Tibial artery (tissue), 4 donors: ENCODE measurements around the gene TAS1R1.

Experiments used
- DNase-seq, 2 donors: peaks; one replicate each; pipeline ENCODE4 v3.0.0-alpha.2; 2019
- H3K27ac ChIP-seq, 2 donors: fragments of 200-600 bp; sonication (generic) in 1 of 2; 1 replicate in 1 of 2; 2 replicates in 1 of 2; pipeline ENCODE4 v1.5.1; 2018 to 2019; ENCODE audit warnings: mild to moderate bottlenecking in 1 of 2
- H3K27me3 ChIP-seq, 2 donors: fragments of 200-600 bp; sonication (generic) in 1 of 2; one replicate each; pipeline versions ENCODE4 v1.5.1 to v1.6.0; 2016 to 2019
- H3K36me3 ChIP-seq, 3 donors: fragments of 200-600 bp; sonication (generic) in 2 of 3; one replicate each; pipeline ENCODE4 v1.5.1; 2016 to 2019; ENCODE audit warnings: mild to moderate bottlenecking in 2 of 3
- H3K4me1 ChIP-seq, 4 donors: fragments of 200-600 bp; sonication (generic) in 2 of 4; 1 replicate in 3 of 4; 2 replicates in 1 of 4; pipeline ENCODE4 v1.5.1; 2016 to 2019
- H3K4me3 ChIP-seq, 2 donors: fragments of 200-600 bp; sonication (generic) in 1 of 2; 1 replicate in 1 of 2; 2 replicates in 1 of 2; pipeline ENCODE4 v1.5.1; 2018 to 2019; ENCODE audit warnings: mild to moderate bottlenecking in 2 of 2
- H3K9me3 ChIP-seq, 3 donors: fragments of 200-600 bp; sonication (generic) in 1 of 3; one replicate each; pipeline ENCODE4 v1.5.1; 2016 to 2019
- CTCF ChIP-seq, 2 experiments: fragments of 200-600 bp in 1 of 2; fragments of 450-650 bp in 1 of 2; IDR thresholded peaks; one replicate each; pipeline ENCODE4 v1.5.1; 2017 to 2019; ENCODE audit warnings: antibody characterized with exemption in 2 of 2, mild to moderate bottlenecking in 1 of 2, moderate library complexity in 1 of 2
- intact Hi-C: fragments of 100-400 bp; cut with DNase I; formaldehyde crosslinking; loops from one replicate; pipeline ENCODE4 v1.15.0; 2023; ENCODE audit warnings: low total_unique reads

TAS1R1 gene

GRCh38 chr1:6584126-6585080, 29.3 kb downstream of the TAS1R1 start:
- no peaks in the 10 kb centered on the region for H3K27me3 ChIP-seq
- peak; percentile 8 to 20 for TF ChIP-seq CTCF (IDR thresholded peaks at IDR 0.05)
- peaks cover 4 to 72% (median 63%) of the 10 kb centered on the region in 4 donors for H3K4me1 ChIP-seq
- DNase-seq: no peak
- no peaks in the 10 kb centered on the region for H3K9me3 ChIP-seq
- intact Hi-C loops: loop anchor here (10.0 kb wide), 1 partner anchor 50 kb away; no protein-coding TSS in a partner anchor
- H3K4me3 ChIP-seq: no peak overlapping the region
- H3K27ac ChIP-seq: no peak overlapping the region
- peaks cover 16 to 36% (median 23%) of the 10 kb centered on the region in 3 donors for H3K36me3 ChIP-seq

GRCh38 chr1:6585081-6585722, 30.1 kb downstream of the TAS1R1 start:
- Histone ChIP-seq H3K27me3 (no peaks in the 10 kb centered on the region), H3K4me3 (no peak overlapping the region), H3K9me3 (no peaks in the 10 kb centered on the region), H3K27ac (peak overlapping the region in 1 of 2 donors; percentile 31), H3K4me1 (peaks cover 0 to 78% (median 65%) of the 10 kb centered on the region in 4 donors), H3K36me3 (peaks cover 23 to 44% (median 31%) of the 10 kb centered on the region in 3 donors)
- DNase-seq: no peak
- intact Hi-C loops: loop anchor here (10.0 kb wide), 1 partner anchor 50 kb away; no protein-coding TSS in a partner anchor
- TF ChIP-seq CTCF (IDR thresholded peaks at IDR 0.05): no peak

- H3K27me3 ChIP-seq: no peaks in the 10 kb centered on the region
- TF ChIP-seq CTCF (IDR thresholded peaks at IDR 0.05): no peak
- peak overlapping the region in 1 of 2 donors; percentile 31 for H3K27ac ChIP-seq
- DNase-seq: no peak
- no peak overlapping the region for H3K4me3 ChIP-seq
- peaks cover 28 to 50% (median 38%) of the 10 kb centered on the region in 3 donors for H3K36me3 ChIP-seq
- peaks cover 0 to 78% (median 65%) of the 10 kb centered on the region in 4 donors for H3K4me1 ChIP-seq
- intact Hi-C loops: loop anchor here (10.0 kb wide), 1 partner anchor 49 kb away; no protein-coding TSS in a partner anchor
- H3K9me3 ChIP-seq: no peaks in the 10 kb centered on the region
Measured at GRCh38 chr1:6585841-6586240, 30.7 kb downstream of the TAS1R1 start.

- TF ChIP-seq CTCF (IDR thresholded peaks at IDR 0.05): no peak
- Histone ChIP-seq H3K36me3 (peaks cover 28 to 56% (median 43%) of the 10 kb centered on the region in 3 donors), H3K9me3 (no peaks in the 10 kb centered on the region), H3K27me3 (no peaks in the 10 kb centered on the region), H3K4me1 (peaks cover 0 to 78% (median 65%) of the 10 kb centered on the region in 4 donors), H3K27ac (peak overlapping the region; percentile 50 to 86), H3K4me3 (no peak overlapping the region)
- intact Hi-C loops: loop anchor here (10.0 kb wide), 1 partner anchor 48 kb away; no protein-coding TSS in a partner anchor
- no peak for DNase-seq
Measured at GRCh38 chr1:6586404-6586816, 31.3 kb downstream of the TAS1R1 start.

- Histone ChIP-seq H3K4me1 (peaks cover 0 to 78% (median 67%) of the 10 kb centered on the region in 4 donors), H3K36me3 (peaks cover 30 to 66% (median 54%) of the 10 kb centered on the region in 3 donors), H3K27ac (peak overlapping the region; percentile 61 to 86), H3K9me3 (no peaks in the 10 kb centered on the region), H3K4me3 (no peak overlapping the region), H3K27me3 (no peaks in the 10 kb centered on the region)
- no peak for TF ChIP-seq CTCF (IDR thresholded peaks at IDR 0.05)
- peak; percentile 44 to 93 for DNase-seq
- intact Hi-C loops: loop anchor here (10.0 kb wide), 1 partner anchor 47 kb away; no protein-coding TSS in a partner anchor
Measured at GRCh38 chr1:6587261-6588005, 32.3 kb downstream of the TAS1R1 start.
